HG02852 (cell line): ENCODE results near the gene FGG.

ENCODE experiments used
- ATAC-seq: cut with Tn5 transposase; IDR thresholded peaks from one replicate; pipeline ENCODE4 v1.9.1; 2021; ENCODE audit warnings: mild to moderate bottlenecking, moderate library complexity; ENCODE audit not compliant: unreplicated experiment

Gene FGG

GRCh38 chr4:154559494-154560418, 52.7 kb downstream of the FGG start:
- peak; percentile 89 for ATAC-seq

GRCh38 chr4:154559141-154559493, 53.3 kb downstream of the FGG start:
- peak; percentile 12 for ATAC-seq
